A549 treated with CORT108297 at 1 μM for 4 hours (cell line): ENCODE measurements around the gene MAP3K4. TPM values are rescaled to one million over a fixed set of nuclear protein-coding genes. Genes with fewer than 3 reads are reported as not detected.

ENCODE experiments used
- total RNA-seq: library from RNA; stranded (reverse); fragments of 200-300 nt; extraction: Qiagen RNA extraction; gene quantifications from 5 replicates; pipeline ENCODE4 v1.2.3, GENCODE V29; 2022

Gene MAP3K4, protein sequence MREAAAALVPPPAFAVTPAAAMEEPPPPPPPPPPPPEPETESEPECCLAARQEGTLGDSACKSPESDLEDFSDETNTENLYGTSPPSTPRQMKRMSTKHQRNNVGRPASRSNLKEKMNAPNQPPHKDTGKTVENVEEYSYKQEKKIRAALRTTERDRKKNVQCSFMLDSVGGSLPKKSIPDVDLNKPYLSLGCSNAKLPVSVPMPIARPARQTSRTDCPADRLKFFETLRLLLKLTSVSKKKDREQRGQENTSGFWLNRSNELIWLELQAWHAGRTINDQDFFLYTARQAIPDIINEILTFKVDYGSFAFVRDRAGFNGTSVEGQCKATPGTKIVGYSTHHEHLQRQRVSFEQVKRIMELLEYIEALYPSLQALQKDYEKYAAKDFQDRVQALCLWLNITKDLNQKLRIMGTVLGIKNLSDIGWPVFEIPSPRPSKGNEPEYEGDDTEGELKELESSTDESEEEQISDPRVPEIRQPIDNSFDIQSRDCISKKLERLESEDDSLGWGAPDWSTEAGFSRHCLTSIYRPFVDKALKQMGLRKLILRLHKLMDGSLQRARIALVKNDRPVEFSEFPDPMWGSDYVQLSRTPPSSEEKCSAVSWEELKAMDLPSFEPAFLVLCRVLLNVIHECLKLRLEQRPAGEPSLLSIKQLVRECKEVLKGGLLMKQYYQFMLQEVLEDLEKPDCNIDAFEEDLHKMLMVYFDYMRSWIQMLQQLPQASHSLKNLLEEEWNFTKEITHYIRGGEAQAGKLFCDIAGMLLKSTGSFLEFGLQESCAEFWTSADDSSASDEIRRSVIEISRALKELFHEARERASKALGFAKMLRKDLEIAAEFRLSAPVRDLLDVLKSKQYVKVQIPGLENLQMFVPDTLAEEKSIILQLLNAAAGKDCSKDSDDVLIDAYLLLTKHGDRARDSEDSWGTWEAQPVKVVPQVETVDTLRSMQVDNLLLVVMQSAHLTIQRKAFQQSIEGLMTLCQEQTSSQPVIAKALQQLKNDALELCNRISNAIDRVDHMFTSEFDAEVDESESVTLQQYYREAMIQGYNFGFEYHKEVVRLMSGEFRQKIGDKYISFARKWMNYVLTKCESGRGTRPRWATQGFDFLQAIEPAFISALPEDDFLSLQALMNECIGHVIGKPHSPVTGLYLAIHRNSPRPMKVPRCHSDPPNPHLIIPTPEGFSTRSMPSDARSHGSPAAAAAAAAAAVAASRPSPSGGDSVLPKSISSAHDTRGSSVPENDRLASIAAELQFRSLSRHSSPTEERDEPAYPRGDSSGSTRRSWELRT (N-terminal part only)
- total RNA-seq, result 12.3 to 13.1 TPM (median 12.8 TPM) in 5 replicates

DNA sequence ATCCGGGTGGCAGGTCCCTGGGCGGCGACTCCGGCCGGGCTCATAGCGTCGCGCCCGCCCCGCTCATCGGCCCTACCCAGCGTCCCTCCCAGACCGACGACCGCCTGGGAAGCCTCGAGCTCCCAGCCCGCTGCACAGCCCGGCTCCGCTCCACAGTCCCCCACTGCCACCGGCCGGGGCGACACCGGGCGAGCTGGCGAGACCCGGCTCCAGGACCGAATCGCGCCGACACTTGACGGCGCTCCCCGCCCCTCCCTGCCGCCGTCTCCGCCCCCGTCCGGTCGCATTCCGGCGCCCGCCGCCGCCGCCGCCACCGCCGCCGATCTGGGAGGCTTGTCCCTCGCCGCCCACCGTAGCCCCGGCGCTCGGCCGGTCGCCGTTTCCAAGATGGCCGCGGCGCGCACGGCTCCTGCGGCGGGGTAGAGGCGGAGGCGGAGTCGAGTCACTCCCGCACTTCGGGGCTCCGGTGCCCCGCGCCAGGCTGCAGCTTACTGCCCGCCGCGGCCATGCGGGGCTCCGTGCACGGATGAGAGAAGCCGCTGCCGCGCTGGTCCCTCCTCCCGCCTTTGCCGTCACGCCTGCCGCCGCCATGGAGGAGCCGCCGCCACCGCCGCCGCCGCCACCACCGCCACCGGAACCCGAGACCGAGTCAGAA lies at the start of gene MAP3K4:
TSS of gene MAP3K4 (plus strand) at position 364 of the 655 bp plus-strand sequence. CDS start at position 527, 163 bp downstream.

